HG02642 (cell line): ENCODE data around the gene KCNK16.
"Not testable (repeated sequence)": the region's sequence is repeated elsewhere in the genome, so short reads cannot be mapped to it uniquely, and the experiment has no call there.

ENCODE experiments used
- ATAC-seq: cut with Tn5 transposase; IDR thresholded peaks from one replicate; pipeline ENCODE4 v1.9.1; 2021; ENCODE audit warnings: mild to moderate bottlenecking; ENCODE audit not compliant: unreplicated experiment, poor library complexity

KCNK16 gene

GRCh38 chr6:39312912-39313525, 9.5 kb downstream of the KCNK16 start:
- ATAC-seq, result no peak

- ATAC-seq, result no peak
These were observed 12.0 kb downstream of the KCNK16 start for GRCh38 chr6:39310542-39310941.

DNA sequence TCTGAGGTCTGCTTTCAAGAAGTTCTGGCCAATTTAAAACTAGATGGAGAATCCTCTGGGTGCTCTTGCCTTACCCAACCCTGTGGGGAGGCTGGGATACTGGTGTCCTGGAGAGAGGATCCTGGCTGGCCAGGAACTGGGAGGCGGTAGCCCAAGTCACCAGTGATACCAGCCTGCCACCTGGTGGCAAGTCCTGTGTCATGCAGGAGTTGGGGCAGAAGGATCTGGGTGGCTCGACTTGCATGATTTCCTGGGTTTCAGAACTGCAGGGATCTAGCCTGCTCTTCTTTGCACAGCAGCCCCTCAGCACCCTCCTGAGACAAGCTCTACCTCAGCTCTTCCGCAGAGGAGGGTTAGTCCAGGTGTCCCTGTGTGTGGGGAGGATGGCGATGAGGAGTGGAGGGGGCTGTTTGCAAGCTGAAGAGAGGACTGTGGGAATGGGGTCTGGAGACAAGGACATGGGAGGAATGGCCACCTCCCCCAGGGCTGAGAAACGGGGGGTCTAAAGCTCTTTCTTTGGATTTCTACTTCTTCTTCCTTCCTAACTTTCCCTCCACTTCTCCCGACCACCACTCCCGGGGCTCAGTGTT, 12.5 kb downstream of the KCNK16 start:
- peak; percentile 62 for ATAC-seq

- ATAC-seq, result no peak
These were observed 15.0 kb downstream of the KCNK16 start for GRCh38 chr6:39307462-39307861.

GRCh38 chr6:39304951-39305350, 17.6 kb downstream of the KCNK16 start:
- no peak for ATAC-seq

DNA sequence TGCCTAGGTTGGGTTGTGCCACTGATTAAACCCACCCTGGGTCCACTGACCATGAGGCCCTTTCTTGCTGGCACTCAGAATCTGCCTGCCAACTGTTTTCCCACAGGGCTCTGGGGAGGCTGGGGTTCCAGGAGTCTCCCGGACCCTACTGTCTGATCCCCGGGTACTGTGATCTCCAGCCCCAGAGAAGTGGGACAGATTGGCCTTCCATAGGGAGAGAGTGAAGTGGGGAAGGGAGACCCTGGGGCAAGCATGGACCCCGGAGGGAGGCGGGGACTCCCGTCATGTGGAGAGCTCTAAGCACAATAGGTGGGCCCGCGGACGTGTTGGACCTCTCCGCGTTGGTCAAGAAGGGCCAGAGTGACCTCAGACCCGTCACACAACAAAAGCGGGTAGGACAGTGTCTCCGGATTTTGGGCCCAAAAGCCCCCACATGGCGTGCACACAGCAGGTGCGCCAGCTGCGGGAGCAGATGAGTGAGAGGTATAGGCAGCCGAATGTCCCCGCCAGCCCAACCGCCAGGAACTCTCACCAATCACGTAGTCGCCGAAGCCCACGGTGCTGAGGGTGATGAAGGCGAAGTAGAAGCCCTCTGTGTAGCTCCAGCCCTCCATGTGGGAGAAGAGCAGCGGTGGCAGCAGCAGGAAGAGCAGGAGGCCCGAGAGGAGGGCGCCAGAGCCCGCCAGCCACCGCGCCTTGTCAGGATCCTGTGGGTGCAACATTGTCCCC, 18.9 kb downstream of the KCNK16 start:
- no peak for ATAC-seq

DNA sequence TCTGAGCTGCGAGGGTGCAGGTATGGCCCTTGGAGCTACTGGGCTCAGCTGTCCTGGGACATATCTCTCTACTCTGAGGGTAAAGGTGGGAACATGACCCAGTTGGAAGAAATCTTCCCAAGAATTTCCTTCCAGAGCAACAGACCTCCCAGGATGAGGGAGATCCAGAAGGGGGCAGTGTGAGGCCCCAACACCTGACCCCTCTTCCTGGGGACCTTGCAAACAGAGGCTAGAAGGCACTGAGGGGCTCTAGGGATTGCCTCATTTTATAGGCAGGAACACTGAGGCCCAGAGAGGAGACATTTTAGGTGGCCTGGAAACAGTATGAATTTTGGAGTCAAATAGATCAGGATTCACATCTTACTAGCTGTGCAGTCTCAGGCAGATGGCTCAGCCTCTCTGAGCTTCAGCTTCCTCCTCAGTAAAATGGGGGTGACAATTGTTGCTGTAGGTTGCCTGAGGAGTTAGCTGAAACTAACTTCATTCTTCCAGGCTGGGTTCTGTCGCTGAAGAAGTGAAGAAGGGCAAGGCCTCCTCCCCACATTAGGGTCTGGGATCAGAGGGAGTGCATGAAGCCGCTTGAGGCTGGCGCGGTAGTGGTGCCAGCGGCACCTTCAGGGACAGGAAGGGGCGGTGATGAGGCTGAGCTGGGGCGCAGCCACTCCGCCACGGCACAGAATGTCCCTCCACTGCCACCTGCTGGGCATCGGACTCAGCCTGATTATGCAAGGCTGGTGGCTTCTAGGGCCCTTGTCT, 19.7 kb downstream of the KCNK16 start:
- ATAC-seq, result peak; percentile 80

DNA sequence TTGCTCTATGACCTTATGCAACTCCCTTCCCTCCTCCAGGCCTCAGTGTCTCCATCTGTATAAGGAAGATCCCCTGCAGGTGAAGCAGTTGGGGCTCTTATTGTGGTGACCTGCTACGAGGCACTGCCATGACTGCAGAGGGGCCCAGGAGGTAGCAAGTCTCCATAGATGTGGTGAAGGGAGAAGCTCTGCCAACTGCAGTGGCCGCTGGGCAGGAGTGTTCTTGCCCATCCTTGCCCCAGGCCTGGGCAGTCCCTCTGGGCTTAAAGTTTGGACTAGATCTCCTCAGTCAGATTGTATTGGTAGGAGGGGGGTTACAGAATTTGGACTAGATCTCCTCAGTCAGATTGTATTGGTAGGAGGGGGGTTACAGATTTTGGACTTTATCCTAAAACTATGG, 20.5 kb downstream of the KCNK16 start:
- no peak for ATAC-seq

GRCh38 chr6:39301606-39302005, 20.9 kb downstream of the KCNK16 start:
- ATAC-seq, result no peak

- ATAC-seq, result no peak
These were observed 21.8 kb downstream of the KCNK16 start for GRCh38 chr6:39300739-39301138.

GRCh38 chr6:39298061-39298460, 24.4 kb downstream of the KCNK16 start:
- ATAC-seq, result no peak

GRCh38 chr6:39296745-39297640, 25.5 kb downstream of the KCNK16 start:
- no peak for ATAC-seq

GRCh38 chr6:39295611-39296011, 26.9 kb downstream of the KCNK16 start:
- no peak for ATAC-seq

- no peak for ATAC-seq
These were observed 27.6 kb downstream of the KCNK16 start for GRCh38 chr6:39294899-39295298.

DNA sequence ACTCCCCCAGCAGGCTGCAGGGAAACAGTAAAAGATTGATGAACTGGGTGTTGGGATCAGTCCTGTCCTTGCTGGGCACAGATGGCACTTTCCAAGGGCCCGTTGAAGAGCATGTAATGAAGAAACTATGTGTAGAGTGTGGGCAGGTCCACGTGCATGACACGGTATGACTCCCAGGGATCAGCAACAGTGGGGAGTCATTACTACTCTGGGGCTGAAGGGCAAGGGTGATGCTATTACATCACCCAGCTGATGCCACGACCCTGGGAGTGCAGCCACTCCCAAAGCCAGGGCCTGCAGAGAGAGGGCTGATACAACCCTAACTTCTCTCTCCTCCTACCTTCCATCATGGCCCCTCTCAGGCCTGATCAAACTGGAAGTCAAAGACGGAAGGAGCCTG, 28.4 kb downstream of the KCNK16 start:
- ATAC-seq, result no peak

DNA sequence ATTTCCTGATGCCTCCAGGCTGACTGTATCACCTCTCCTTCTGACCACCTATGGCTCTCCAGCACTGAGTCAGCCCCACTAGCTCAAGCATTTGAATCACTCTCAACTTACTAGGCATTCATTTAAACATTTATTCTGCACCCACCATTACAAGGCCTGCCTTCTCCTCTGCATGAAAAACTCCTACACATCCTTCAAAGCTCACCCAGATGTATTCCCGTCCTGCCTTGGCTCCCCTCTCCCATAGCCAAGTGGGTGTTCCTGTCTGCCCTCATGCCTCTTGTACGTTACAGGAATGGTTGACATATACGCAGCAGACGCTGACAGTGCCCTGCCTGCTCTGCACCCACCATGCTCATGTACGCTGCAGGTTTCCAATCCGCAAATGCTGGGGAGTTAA, 29.9 kb downstream of the KCNK16 start:
- ATAC-seq, result no peak

DNA sequence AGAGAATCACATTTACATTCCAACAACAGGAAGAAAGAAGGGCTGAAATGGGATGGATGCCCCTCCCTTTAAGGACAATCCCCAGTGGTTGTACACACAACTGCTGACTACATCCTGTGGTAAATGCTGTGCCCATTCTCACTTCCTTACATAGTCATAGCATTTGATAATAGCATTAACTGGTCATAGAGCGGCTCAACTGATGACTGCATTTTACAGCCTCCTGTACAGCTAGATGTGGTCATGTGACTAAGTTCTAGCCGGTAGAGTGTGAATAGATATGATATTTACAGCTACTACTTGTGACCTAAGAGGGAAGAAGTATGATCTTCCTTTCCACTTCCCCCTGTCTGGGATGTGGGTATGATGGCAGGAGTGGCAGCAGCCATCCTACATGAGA, 33.0 kb downstream of the KCNK16 start:
- no peak for ATAC-seq

- ATAC-seq, result no peak
These were observed 34.9 kb downstream of the KCNK16 start for GRCh38 chr6:39287601-39288000.

GRCh38 chr6:39286596-39286995, 35.9 kb downstream of the KCNK16 start:
- not testable (repeated sequence) for ATAC-seq

DNA sequence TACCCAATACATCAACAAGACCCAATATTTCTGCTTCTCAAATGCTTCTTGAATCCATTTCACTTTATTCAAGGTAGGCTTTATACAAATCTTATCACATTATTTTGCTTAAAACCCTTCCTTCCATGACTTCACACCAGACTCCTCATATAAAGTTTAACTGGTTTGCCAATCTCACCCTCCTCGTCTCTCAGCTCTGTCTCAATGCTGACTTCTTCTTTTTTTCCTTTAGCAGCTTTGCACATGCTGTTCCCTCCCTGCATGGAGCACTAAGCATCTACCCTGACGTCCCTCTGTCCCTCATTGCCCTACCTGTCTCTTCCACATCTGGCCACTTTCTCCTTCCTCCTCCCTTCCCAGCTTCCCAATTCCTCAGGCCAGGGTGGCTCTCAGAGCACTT, 39.7 kb downstream of the KCNK16 start:
- no peak for ATAC-seq
